HCT116 (cell line): Measurements from ENCODE around the gene GZMH. TPM values are rescaled to one million over a fixed set of nuclear protein-coding genes. Genes with fewer than 3 reads are reported as not detected.

ENCODE experiments used
- ATAC-seq: fragments of 200-7000 bp; cut with Tn5 transposase; 2 replicates; pipeline ENCODE4 v1.9.1; 2020; ENCODE audit warnings: mild to moderate bottlenecking, moderate library complexity
- BruUV-seq: library from RNA; stranded (reverse); fragments of 400-500 nt; replicated peaks from 2 replicates; lab custom pipeline; 2021; lab: Mats Ljungman, UMichigan
- CTCF ChIA-PET: fragments of 300-600 bp; sonication (Branson Sonifier 250); formaldehyde crosslinking; loops from one replicate; lab custom pipeline; 2021; ENCODE audit warnings: antibody characterized with exemption; lab: Charles Lee
- POLR2A ChIA-PET: fragments of 300-600, 350-600 bp; sonication (Branson Sonifier 250); formaldehyde crosslinking; loops from one replicate; lab custom pipeline; 2021; ENCODE audit warnings: antibody characterized with exemption; lab: Charles Lee
- RAD21 ChIA-PET, 2 experiments: fragments of 300-600 bp; sonication (Branson Sonifier 250); formaldehyde crosslinking; loops; one replicate each; lab custom pipeline; 2023; ENCODE audit warnings: low total read pairs in 2 of 2; ENCODE audit not compliant: uncharacterized antibody in 2 of 2, unreplicated experiment in 2 of 2, low non-redundant PET in 1 of 2; lab: Charles Lee
- DNase-seq: peaks from one replicate; pipeline ENCODE4 v3.0.0-alpha.2; 2010; ENCODE audit warnings: low read depth, low spot score
- H2AFZ ChIP-seq: fragments of 200-600 bp; shearing (Covaris generic), sonication (generic); 2 replicates; pipeline ENCODE4 v1.6.1; 2017; ENCODE audit warnings: low read depth, mixed run types, mixed read lengths, antibody characterized with exemption, low read length; ENCODE audit not compliant: poor library complexity, severe bottlenecking
- H3K27ac ChIP-seq: 2 replicates; pipeline ENCODE4 v1.5.1; 2012; ENCODE audit warnings: low read depth, low read length
- H3K27me3 ChIP-seq: fragments of 200-600 bp; sonication (generic); 2 replicates; pipeline ENCODE4 v1.6.1; 2016; ENCODE audit warnings: mixed run types, low read length, mixed read lengths; ENCODE audit not compliant: insufficient read depth
- H3K36me3 ChIP-seq, 2 experiments: fragments of 200-500 bp in 1 of 2; fragments of 200-600 bp in 1 of 2; sonication (Bioruptor generic) in 1 of 2; sonication (generic) in 1 of 2; 2 replicates each; pipeline versions ENCODE4 v1.5.1 to v1.6.1; 2014 to 2016; ENCODE audit warnings: low read length in 2 of 2, inconsistent platforms in 1 of 2, mixed read lengths in 1 of 2, mixed run types in 1 of 2; ENCODE audit not compliant: insufficient read depth in 2 of 2, control insufficient read depth in 1 of 2
- H3K4me1 ChIP-seq, 2 experiments: fragments of 200-600 bp in 1 of 2; sonication (generic) in 1 of 2; 2 replicates each; pipeline versions ENCODE4 v1.5.1 to v1.6.1; 2012 to 2017; ENCODE audit warnings: low read length in 2 of 2, inconsistent platforms in 1 of 2, mild to moderate bottlenecking in 1 of 2, mixed read lengths in 1 of 2, mixed run types in 1 of 2, moderate library complexity in 1 of 2; ENCODE audit not compliant: insufficient read depth in 2 of 2, control insufficient read depth in 1 of 2
- H3K4me2 ChIP-seq: fragments of 200-600 bp; sonication (generic); 2 replicates; pipeline ENCODE4 v1.6.1; 2017; ENCODE audit warnings: mixed run types, low read length, mixed read lengths
- H3K4me3 ChIP-seq, 2 experiments: fragments of 200-600 bp in 1 of 2; sonication (generic) in 1 of 2; replicated peaks in 1 of 2; 2 replicates each; pipeline ENCODE4 v1.5.1; 2011 to 2016; ENCODE audit warnings: low read length in 2 of 2, control low read depth in 1 of 2, low read depth in 1 of 2, mild to moderate bottlenecking in 1 of 2, mixed read lengths in 1 of 2, mixed run types in 1 of 2
- H3K79me2 ChIP-seq: fragments of 200-600 bp; sonication (generic); 2 replicates; pipeline ENCODE4 v1.6.1; 2017; ENCODE audit warnings: mild to moderate bottlenecking, mixed run types, low read length, moderate library complexity, mixed read lengths; ENCODE audit not compliant: insufficient read depth
- H3K9ac ChIP-seq: fragments of 200-600 bp; sonication (generic); 2 replicates; pipeline ENCODE4 v1.6.1; 2016; ENCODE audit warnings: low read length, mixed read lengths
- H3K9me2 ChIP-seq: fragments of 200-600 bp; sonication (generic), shearing (Covaris generic); 2 replicates; pipeline ENCODE4 v1.6.1; 2017; ENCODE audit warnings: mixed run types, mild to moderate bottlenecking, moderate library complexity; ENCODE audit not compliant: insufficient read depth
- H3K9me3 ChIP-seq, 2 experiments: fragments of 200-500 bp in 1 of 2; fragments of 200-600 bp in 1 of 2; sonication (Bioruptor generic) in 1 of 2; sonication (generic) in 1 of 2; 2 replicates each; pipeline ENCODE4 v1.6.1; 2014 to 2017; ENCODE audit warnings: low read length in 2 of 2, mixed read lengths in 2 of 2, inconsistent platforms in 1 of 2, low read depth in 1 of 2, mild to moderate bottlenecking in 1 of 2, mixed run types in 1 of 2, moderate library complexity in 1 of 2; ENCODE audit not compliant: control insufficient read depth in 1 of 2, insufficient read depth in 1 of 2
- H4K20me1 ChIP-seq: fragments of 200-600 bp; sonication (generic), shearing (Covaris generic); 2 replicates; pipeline ENCODE4 v1.6.1; 2017; ENCODE audit warnings: mixed run types, mild to moderate bottlenecking, moderate library complexity; ENCODE audit not compliant: insufficient read depth
- EZH2 ChIP-seq: fragments of 200-600 bp; sonication (generic); IDR thresholded peaks from 2 replicates; pipeline ENCODE4 v1.6.1; 2017; ENCODE audit warnings: antibody characterized with exemption, mixed run types
- FOSL1 ChIP-seq: IDR thresholded peaks from 2 replicates; pipeline ENCODE4 v1.6.1; 2012; ENCODE audit warnings: low read depth
- JUND ChIP-seq: IDR thresholded peaks from 2 replicates; pipeline ENCODE4 v1.6.1; 2012
- POLR2A ChIP-seq: IDR thresholded peaks from 2 replicates; pipeline ENCODE4 v1.7.0; 2011; ENCODE audit warnings: borderline replicate concordance; ENCODE audit not compliant: insufficient read depth, insufficient read length; ENCODE audit errors: extremely low read depth
- SIN3A ChIP-seq: IDR thresholded peaks from 2 replicates; pipeline ENCODE4 v1.6.1; 2012; ENCODE audit warnings: low read depth
- intact Hi-C: fragments of 100-400 bp; cut with micrococcal nuclease; formaldehyde crosslinking; loops from 2 replicates; pipeline ENCODE4 v1.10.0; 2022
- total RNA-seq: library from RNA; stranded (reverse); gene quantifications from one replicate; pipeline ENCODE4 v1.2.1, GENCODE V29; 2021; ENCODE audit not compliant: unreplicated experiment
- TF ChIP-seq, protein P1 (sequence below): IDR thresholded peaks from 2 replicates; pipeline ENCODE4 v1.6.1; 2012
- TF ChIP-seq, protein P2 (sequence below): IDR thresholded peaks from 2 replicates; pipeline ENCODE4 v1.6.1; 2011; ENCODE audit warnings: mild to moderate bottlenecking, low read length, moderate library complexity; ENCODE audit not compliant: insufficient replicate concordance; ENCODE audit errors: extremely low read depth
- TF ChIP-seq, protein P3 (sequence below), 3 experiments: fragments of 200-600 bp in 1 of 3; sonication (generic) in 1 of 3; IDR thresholded peaks in 2 of 3; conservative IDR thresholded peaks in 1 of 3; 2 replicates each; pipeline ENCODE4 v1.5.1; 2012 to 2017; ENCODE audit warnings: low read depth in 2 of 3, low read length in 2 of 3, antibody characterized with exemption in 1 of 3, borderline replicate concordance in 1 of 3, control low read depth in 1 of 3, mild to moderate bottlenecking in 1 of 3, mixed read lengths in 1 of 3, mixed run types in 1 of 3, moderate library complexity in 1 of 3; ENCODE audit not compliant: insufficient read depth in 1 of 3

Gene GZMH
- total RNA-seq, 1 experiment from 2014 or later, result not detected

DNA sequence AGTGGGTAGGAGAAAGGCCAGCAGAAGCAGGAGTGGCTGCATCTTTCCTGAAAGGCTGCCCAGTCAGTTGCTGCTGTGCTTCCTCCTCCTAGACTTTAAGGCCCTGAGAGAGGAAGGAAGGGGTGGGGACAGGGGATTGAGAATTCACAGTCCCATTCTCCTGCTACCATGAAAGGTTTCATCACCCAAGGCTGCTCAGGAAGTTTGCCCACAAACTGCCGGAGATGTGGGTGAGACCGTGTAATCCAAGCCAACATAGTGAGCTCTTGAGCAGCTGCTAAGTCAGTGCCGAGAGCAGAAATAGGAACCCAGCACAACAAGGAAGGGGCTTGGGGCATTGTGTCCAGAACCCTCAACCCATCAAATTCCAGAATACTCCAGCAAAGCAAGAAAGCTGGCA lies 33.3 kb downstream of the GZMH start, which contains the start of gene CTSG:
TSS of gene CTSG (minus strand) at position 69 of the 400 bp plus-strand sequence. CDS start at position 42, 27 bp downstream.
- H3K9me2 ChIP-seq, result no peaks in the 10 kb centered on the region
- H3K4me3 ChIP-seq, result no peak within 1 kb of the TSS
- H3K4me1 ChIP-seq, result no peaks in the 10 kb centered on the region
- POLR2A ChIA-PET, result no interaction called here
- H2AFZ ChIP-seq, result no peak within 1 kb of the TSS
- no peak within 1 kb of the TSS for H3K9ac ChIP-seq
- no peaks in the 10 kb centered on the region for H3K36me3 ChIP-seq
- DNase-seq (no peak), ATAC-seq (no peak)
- no peak within 1 kb of the TSS for H3K4me2 ChIP-seq
- H4K20me1 ChIP-seq, result no peaks in the 10 kb centered on the region
- H3K27ac ChIP-seq, result no peak within 1 kb of the TSS
- CTCF ChIA-PET, result no interaction called here
- intact Hi-C loops, result no loop called here
- no peak for TF ChIP-seq SIN3A
- TF ChIP-seq, protein P1, sequence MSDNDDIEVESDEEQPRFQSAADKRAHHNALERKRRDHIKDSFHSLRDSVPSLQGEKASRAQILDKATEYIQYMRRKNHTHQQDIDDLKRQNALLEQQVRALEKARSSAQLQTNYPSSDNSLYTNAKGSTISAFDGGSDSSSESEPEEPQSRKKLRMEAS, result no peak
- no peak for TF ChIP-seq EZH2
- TF ChIP-seq JUND, result no peak
- TF ChIP-seq, protein P2, sequence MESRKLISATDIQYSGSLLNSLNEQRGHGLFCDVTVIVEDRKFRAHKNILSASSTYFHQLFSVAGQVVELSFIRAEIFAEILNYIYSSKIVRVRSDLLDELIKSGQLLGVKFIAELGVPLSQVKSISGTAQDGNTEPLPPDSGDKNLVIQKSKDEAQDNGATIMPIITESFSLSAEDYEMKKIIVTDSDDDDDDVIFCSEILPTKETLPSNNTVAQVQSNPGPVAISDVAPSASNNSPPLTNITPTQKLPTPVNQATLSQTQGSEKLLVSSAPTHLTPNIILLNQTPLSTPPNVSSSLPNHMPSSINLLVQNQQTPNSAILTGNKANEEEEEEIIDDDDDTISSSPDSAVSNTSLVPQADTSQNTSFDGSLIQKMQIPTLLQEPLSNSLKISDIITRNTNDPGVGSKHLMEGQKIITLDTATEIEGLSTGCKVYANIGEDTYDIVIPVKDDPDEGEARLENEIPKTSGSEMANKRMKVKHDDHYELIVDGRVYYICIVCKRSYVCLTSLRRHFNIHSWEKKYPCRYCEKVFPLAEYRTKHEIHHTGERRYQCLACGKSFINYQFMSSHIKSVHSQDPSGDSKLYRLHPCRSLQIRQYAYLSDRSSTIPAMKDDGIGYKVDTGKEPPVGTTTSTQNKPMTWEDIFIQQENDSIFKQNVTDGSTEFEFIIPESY, result no peak
- TF ChIP-seq, protein P3, sequence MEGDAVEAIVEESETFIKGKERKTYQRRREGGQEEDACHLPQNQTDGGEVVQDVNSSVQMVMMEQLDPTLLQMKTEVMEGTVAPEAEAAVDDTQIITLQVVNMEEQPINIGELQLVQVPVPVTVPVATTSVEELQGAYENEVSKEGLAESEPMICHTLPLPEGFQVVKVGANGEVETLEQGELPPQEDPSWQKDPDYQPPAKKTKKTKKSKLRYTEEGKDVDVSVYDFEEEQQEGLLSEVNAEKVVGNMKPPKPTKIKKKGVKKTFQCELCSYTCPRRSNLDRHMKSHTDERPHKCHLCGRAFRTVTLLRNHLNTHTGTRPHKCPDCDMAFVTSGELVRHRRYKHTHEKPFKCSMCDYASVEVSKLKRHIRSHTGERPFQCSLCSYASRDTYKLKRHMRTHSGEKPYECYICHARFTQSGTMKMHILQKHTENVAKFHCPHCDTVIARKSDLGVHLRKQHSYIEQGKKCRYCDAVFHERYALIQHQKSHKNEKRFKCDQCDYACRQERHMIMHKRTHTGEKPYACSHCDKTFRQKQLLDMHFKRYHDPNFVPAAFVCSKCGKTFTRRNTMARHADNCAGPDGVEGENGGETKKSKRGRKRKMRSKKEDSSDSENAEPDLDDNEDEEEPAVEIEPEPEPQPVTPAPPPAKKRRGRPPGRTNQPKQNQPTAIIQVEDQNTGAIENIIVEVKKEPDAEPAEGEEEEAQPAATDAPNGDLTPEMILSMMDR (IDR thresholded peaks at IDR 0.05 in 2 of 3, conservative IDR thresholded peaks at IDR 0.05 in 1 of 3; ENCODE audit: borderline replicate concordance in 1 of 3, insufficient read depth in 1 of 3, low read depth in 2 of 3, low read length in 2 of 3), result no peak
- TF ChIP-seq POLR2A, result no peak
- TF ChIP-seq FOSL1, result no peak
- peaks cover 8% of the 10 kb centered on the region; the same call in 1 of the 2 replicates for H3K27me3 ChIP-seq
- no TSS peak for BruUV-seq
- H3K79me2 ChIP-seq, result no peaks in the 10 kb centered on the region
- RAD21 ChIA-PET, result no interaction called here
- H3K9me3 ChIP-seq, result no peaks in the 10 kb centered on the region
